ENCODE measurements around the gene RPL15. TPM values are rescaled to one million over a fixed set of nuclear protein-coding genes. Genes with fewer than 3 reads are reported as not detected.
"Not testable (repeated sequence)": the region's sequence is repeated elsewhere in the genome, so short reads cannot be mapped to it uniquely, and the experiment has no call there.

Gene RPL15
- total and polyA plus RNA-seq, 11 donors, result 834 to 3,123 (median 1,014) TPM

- no peaks in the 10 kb centered on the region for H3K9me3 ChIP-seq
- WGBS, 4 donors, result 50 to 64% (median 56%) methylated on average over 4 of the region's 4 CpGs
- H3K4me3 ChIP-seq, result no peak overlapping the region
- no peaks in the 10 kb centered on the region for H3K27me3 ChIP-seq
- H3K27ac ChIP-seq, result peak overlapping the region in 3 of 12 donors; percentile 4 to 26 (median 23)
- no peak for TF ChIP-seq POLR2A (IDR thresholded peaks at IDR 0.05)
- peak in 2 of 12 donors; percentile 3 to 14 for TF ChIP-seq CTCF (IDR thresholded peaks at IDR 0.05)
- H3K36me3 ChIP-seq, result no peaks in the 10 kb centered on the region
- peaks cover 5 to 69% (median 48%) of the 10 kb centered on the region in 12 donors for H3K4me1 ChIP-seq
- intact Hi-C loops (cut with DNase I), result loop anchor here in 1 of 10 donors (5.0 kb wide), 1 partner anchor 63 kb away; the partner anchor contains the start of gene UBE2E1
- ATAC-seq (peak; percentile 84 to 95 (median 92)), DNase-seq (peak in 3 of 5 donors; percentile 39 to 45 (median 44))
Observed at GRCh38 chr3:23869977-23870662, 46.8 kb upstream of the RPL15 start.

DNA sequence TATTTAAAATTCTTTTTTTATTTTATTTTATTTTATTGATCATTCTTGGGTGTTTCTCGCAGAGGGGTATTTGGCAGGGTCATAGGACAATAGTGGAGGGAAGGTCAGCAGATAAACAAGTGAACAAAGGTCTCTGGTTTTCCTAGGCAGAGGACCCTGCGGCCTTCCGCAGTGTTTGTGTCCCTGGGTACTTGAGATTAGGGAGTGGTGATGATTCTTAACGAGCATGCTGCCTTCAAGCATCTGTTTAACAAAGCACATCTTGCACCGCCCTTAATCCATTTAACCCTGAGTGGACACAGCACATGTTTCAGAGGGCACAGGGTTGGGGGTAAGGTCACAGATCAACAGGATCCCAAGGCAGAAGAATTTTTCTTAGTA lies 46.3 kb upstream of the RPL15 start:
- H3K36me3 ChIP-seq; DNase-seq; H3K27me3 ChIP-seq; H3K4me3 ChIP-seq; H3K9me3 ChIP-seq; intact Hi-C loops (cut with DNase I): not testable (repeated sequence)
- Histone ChIP-seq H3K4me1 (peaks cover 3 to 68% (median 44%) of the 10 kb centered on the region in 12 donors), H3K27ac (peak overlapping the region in 1 of 12 donors; percentile 23)
- 39 to 70% (median 51%) methylated on average over 1 to 3 of the region's 5 CpGs for WGBS, 4 donors
- peak in 1 of 4 donors; percentile 36 for ATAC-seq

DNA sequence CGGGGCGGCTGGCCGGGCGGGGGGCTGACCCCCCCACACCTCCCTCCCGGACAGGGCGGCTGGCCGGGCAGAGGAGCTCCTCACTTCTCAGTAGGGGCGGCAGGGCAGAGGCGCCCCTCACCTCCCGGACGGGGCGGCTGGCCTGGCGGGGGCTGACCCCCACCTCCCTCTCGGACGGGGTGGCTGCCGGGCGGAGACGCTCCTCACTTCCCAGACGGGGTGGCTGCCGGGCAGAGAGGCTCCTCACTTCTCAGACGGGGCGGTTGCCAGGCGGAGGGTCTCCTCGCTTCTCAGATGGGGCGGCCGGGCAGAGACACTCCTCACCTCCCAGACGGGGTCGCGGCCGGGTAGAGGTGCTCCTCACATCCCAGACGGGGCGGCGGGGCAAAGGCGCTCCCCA lies 45.6 kb upstream of the RPL15 start:
- H3K36me3 ChIP-seq; H3K27me3 ChIP-seq; intact Hi-C loops (cut with DNase I); H3K9me3 ChIP-seq; ATAC-seq; H3K4me3 ChIP-seq; H3K27ac ChIP-seq; DNase-seq: not testable (repeated sequence)
- WGBS, 4 donors, result 94 to 100% (median 97%) methylated on average over 7 to 34 of the region's 34 CpGs
- peaks cover 3 to 67% (median 39%) of the 10 kb centered on the region in 12 donors for H3K4me1 ChIP-seq

DNA sequence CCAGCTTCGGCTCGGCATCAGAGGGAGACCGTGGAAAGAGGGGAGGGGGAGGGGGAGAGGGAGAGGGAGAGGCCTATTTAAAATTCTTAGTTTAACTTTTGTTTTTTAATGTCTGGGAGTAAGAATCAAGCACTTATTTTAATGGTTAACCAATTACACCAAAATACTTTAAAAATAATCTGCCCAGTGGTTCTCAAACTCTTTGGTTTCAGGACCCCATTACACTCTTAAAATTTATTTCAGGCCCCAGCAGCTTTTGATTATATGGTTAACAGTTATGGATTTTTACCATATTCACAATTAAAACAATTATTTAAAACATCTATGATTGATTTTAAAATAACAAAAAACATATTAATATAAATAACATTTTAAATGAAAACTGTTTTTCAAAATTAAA lies 44.6 kb upstream of the RPL15 start:
- no peak for ATAC-seq
- 96 to 97% (median 97%) methylated on average over 3 of the region's 3 CpGs for WGBS, 4 donors
- intact Hi-C loops (cut with DNase I), result no loop called here
- Histone ChIP-seq H3K27me3 (no peaks in the 10 kb centered on the region), H3K36me3 (no peaks in the 10 kb centered on the region), H3K27ac (no peak overlapping the region), H3K4me3 (no peak overlapping the region), H3K9me3 (no peaks in the 10 kb centered on the region), H3K4me1 (peaks cover 0 to 67% (median 42%) of the 10 kb centered on the region in 12 donors)
- no peak for DNase-seq
- TF ChIP-seq POLR2A (IDR thresholded peaks at IDR 0.05) (no peak), CTCF (IDR thresholded peaks at IDR 0.05) (no peak)

DNA sequence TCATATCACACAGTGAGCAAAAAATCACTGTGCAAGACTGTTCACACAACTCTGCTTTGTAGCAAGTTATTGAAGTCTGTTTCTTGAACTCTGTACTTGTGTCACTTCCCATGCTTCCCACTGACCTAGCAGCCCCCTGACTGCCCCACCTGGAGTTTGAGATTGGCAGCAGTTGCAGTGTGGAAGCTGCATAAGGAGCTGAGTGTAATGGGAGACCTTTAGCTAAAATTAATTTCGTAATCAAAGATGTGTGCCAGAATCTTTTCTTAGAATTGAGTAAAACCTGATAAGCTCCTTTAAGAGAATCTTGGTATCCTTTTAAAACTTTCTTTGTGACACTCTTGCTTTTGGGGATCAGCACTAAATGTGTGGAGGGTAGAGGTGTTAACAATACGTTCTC lies 43.0 kb upstream of the RPL15 start:
- H3K27ac ChIP-seq, result no peak overlapping the region
- TF ChIP-seq CTCF (IDR thresholded peaks at IDR 0.05), result no peak
- TF ChIP-seq POLR2A (IDR thresholded peaks at IDR 0.05), result no peak

More for the DNA sequence above, 43.0 kb upstream of the RPL15 start:
- H3K36me3 ChIP-seq, result no peaks in the 10 kb centered on the region
- no peak overlapping the region for H3K4me3 ChIP-seq
- 46 to 57% (median 50%) methylated on average over 2 of the region's 2 CpGs for WGBS, 4 donors
- peaks cover 0 to 60% (median 44%) of the 10 kb centered on the region in 12 donors for H3K4me1 ChIP-seq
- no peaks in the 10 kb centered on the region for H3K27me3 ChIP-seq
- no peak for DNase-seq
- H3K9me3 ChIP-seq, result no peaks in the 10 kb centered on the region
- intact Hi-C loops (cut with DNase I), result no loop called here
- ATAC-seq, result peak in 2 of 4 donors; percentile 33 to 59
